SU-DHL-6 (cell line): ENCODE results near the gene TRAPPC10.
"Not testable (repeated sequence)": the region's sequence is repeated elsewhere in the genome, so short reads cannot be mapped to it uniquely, and the experiment has no call there.

ENCODE experiments used
- EZH2phosphoT487 ChIP-seq: fragments of 200-600 bp; sonication (generic), shearing (Covaris generic); conservative IDR thresholded peaks from 2 replicates; pipeline ENCODE4 v1.6.1; 2018; ENCODE audit warnings: mild to moderate bottlenecking, antibody characterized with exemption, low read length, moderate library complexity, mixed read lengths
- TF ChIP-seq, protein P1 (sequence below): fragments of 200-600 bp; sonication (generic); IDR thresholded peaks from one replicate; pipeline ENCODE4 v1.5.1; 2017; ENCODE audit warnings: antibody characterized with exemption, mild to moderate bottlenecking, low read length, moderate library complexity; ENCODE audit not compliant: insufficient read depth, poor library complexity, severe bottlenecking

- TF ChIP-seq, protein P1, sequence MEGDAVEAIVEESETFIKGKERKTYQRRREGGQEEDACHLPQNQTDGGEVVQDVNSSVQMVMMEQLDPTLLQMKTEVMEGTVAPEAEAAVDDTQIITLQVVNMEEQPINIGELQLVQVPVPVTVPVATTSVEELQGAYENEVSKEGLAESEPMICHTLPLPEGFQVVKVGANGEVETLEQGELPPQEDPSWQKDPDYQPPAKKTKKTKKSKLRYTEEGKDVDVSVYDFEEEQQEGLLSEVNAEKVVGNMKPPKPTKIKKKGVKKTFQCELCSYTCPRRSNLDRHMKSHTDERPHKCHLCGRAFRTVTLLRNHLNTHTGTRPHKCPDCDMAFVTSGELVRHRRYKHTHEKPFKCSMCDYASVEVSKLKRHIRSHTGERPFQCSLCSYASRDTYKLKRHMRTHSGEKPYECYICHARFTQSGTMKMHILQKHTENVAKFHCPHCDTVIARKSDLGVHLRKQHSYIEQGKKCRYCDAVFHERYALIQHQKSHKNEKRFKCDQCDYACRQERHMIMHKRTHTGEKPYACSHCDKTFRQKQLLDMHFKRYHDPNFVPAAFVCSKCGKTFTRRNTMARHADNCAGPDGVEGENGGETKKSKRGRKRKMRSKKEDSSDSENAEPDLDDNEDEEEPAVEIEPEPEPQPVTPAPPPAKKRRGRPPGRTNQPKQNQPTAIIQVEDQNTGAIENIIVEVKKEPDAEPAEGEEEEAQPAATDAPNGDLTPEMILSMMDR = not testable (repeated sequence)
- not testable (repeated sequence) for TF ChIP-seq EZH2phosphoT487
Measured at GRCh38 chr21:44155231-44155993, 143.3 kb downstream of the TRAPPC10 start.
